Mesenchymal stem cell (in vitro differentiated cells and primary cell): ENCODE results near the gene USP22.
"Not testable (repeated sequence)": the region's sequence is repeated elsewhere in the genome, so short reads cannot be mapped to it uniquely, and the experiment has no call there.

Experiments used
- DNase-seq: peaks from one replicate; pipeline ENCODE4 v3.0.0-alpha.2; 2013
- H2AFZ ChIP-seq: one replicate; pipeline ENCODE4 v1.6.1; 2013; ENCODE audit warnings: low read depth, mild to moderate bottlenecking, control low read depth, inconsistent platforms, low read length, moderate library complexity
- H2AK5ac ChIP-seq: 2 replicates; pipeline ENCODE4 v1.6.1; 2013; ENCODE audit warnings: low read length, moderate library complexity, mild to moderate bottlenecking, inconsistent platforms; ENCODE audit not compliant: severe bottlenecking
- H2BK120ac ChIP-seq: one replicate; pipeline ENCODE4 v1.6.1; 2013; ENCODE audit warnings: low read depth, mild to moderate bottlenecking, inconsistent platforms, low read length, moderate library complexity
- H2BK12ac ChIP-seq, 2 experiments: one replicate each; pipeline ENCODE4 v1.6.1; 2013; ENCODE audit warnings: inconsistent platforms in 2 of 2, low read length in 2 of 2, mild to moderate bottlenecking in 2 of 2, moderate library complexity in 2 of 2, control low read depth in 1 of 2
- H2BK15ac ChIP-seq: one replicate; pipeline ENCODE4 v1.6.1; 2013; ENCODE audit warnings: mild to moderate bottlenecking, low read depth, inconsistent platforms; ENCODE audit not compliant: poor library complexity, severe bottlenecking
- H2BK5ac ChIP-seq: 2 replicates; pipeline ENCODE4 v1.6.1; 2013; ENCODE audit warnings: low read depth, mild to moderate bottlenecking, low read length, control low read depth, inconsistent platforms; ENCODE audit not compliant: poor library complexity, severe bottlenecking
- H3K14ac ChIP-seq, 2 experiments: one replicate each; pipeline ENCODE4 v1.6.1; 2013; ENCODE audit warnings: inconsistent platforms in 2 of 2, low read length in 2 of 2, control low read depth in 1 of 2, mild to moderate bottlenecking in 1 of 2, moderate library complexity in 1 of 2
- H3K18ac ChIP-seq, 2 experiments: one replicate each; pipeline ENCODE4 v1.6.1; 2013; ENCODE audit warnings: inconsistent platforms in 2 of 2, low read length in 2 of 2, control low read depth in 1 of 2, low read depth in 1 of 2, mild to moderate bottlenecking in 1 of 2
- H3K23ac ChIP-seq, 2 experiments: one replicate each; pipeline ENCODE4 v1.6.1; 2013; ENCODE audit warnings: inconsistent platforms in 2 of 2, low read length in 2 of 2, mild to moderate bottlenecking in 2 of 2, moderate library complexity in 2 of 2, control low read depth in 1 of 2
- H3K27ac ChIP-seq: 2 replicates; pipeline ENCODE4 v1.5.1; 2013; ENCODE audit warnings: mild to moderate bottlenecking, moderate library complexity, low read length, control low read depth, inconsistent platforms; ENCODE audit not compliant: poor library complexity, severe bottlenecking
- H3K27me3 ChIP-seq, 2 experiments: 2 replicates each; pipeline versions ENCODE4 v1.6.1 to v1.7.0; 2013; ENCODE audit warnings: low read length in 2 of 2, mild to moderate bottlenecking in 2 of 2, moderate library complexity in 2 of 2, control low read depth in 1 of 2, inconsistent platforms in 1 of 2; ENCODE audit not compliant: control insufficient read depth in 1 of 2, insufficient read depth in 1 of 2
- H3K36me3 ChIP-seq, 2 experiments: 2 replicates each; pipeline versions ENCODE4 v1.6.1 to v1.7.0; 2013; ENCODE audit warnings: low read length in 2 of 2, control low read depth in 1 of 2, inconsistent platforms in 1 of 2, low read depth in 1 of 2, mild to moderate bottlenecking in 1 of 2; ENCODE audit not compliant: insufficient read depth in 2 of 2, control insufficient read depth in 1 of 2
- H3K4ac ChIP-seq, 2 experiments: one replicate each; pipeline ENCODE4 v1.6.1; 2013; ENCODE audit warnings: inconsistent platforms in 2 of 2, low read length in 2 of 2, mild to moderate bottlenecking in 2 of 2, moderate library complexity in 2 of 2, control low read depth in 1 of 2, low read depth in 1 of 2
- H3K4me1 ChIP-seq: 2 replicates; pipeline ENCODE4 v1.6.1; 2013; ENCODE audit warnings: low read depth, low read length, control low read depth; ENCODE audit not compliant: control insufficient read depth, insufficient read depth
- H3K4me2 ChIP-seq: 2 replicates; pipeline ENCODE4 v1.6.1; 2013; ENCODE audit warnings: low read length, mild to moderate bottlenecking, inconsistent platforms; ENCODE audit not compliant: poor library complexity, severe bottlenecking
- H3K4me3 ChIP-seq, 2 experiments: 2 replicates each; pipeline versions ENCODE4 v1.5.1 to v1.7.0; 2013; ENCODE audit warnings: low read length in 2 of 2, mild to moderate bottlenecking in 2 of 2, control low read depth in 1 of 2, low read depth in 1 of 2; ENCODE audit not compliant: insufficient read depth in 1 of 2
- H3K79me1 ChIP-seq: replicated peaks from 2 replicates; pipeline ENCODE4 v1.6.1; 2013; ENCODE audit warnings: mild to moderate bottlenecking, control low read depth, low read length, inconsistent platforms; ENCODE audit not compliant: poor library complexity, severe bottlenecking
- H3K9ac ChIP-seq: 2 replicates; pipeline ENCODE4 v1.7.0; 2013; ENCODE audit warnings: mild to moderate bottlenecking, low read length, moderate library complexity
- H3K9me3 ChIP-seq: 2 replicates; pipeline ENCODE4 v1.7.0; 2013; ENCODE audit warnings: mild to moderate bottlenecking, low read length; ENCODE audit not compliant: control insufficient read depth
- H4K8ac ChIP-seq: one replicate; pipeline ENCODE4 v1.6.1; 2013; ENCODE audit warnings: inconsistent platforms, mild to moderate bottlenecking, low read length, moderate library complexity
- H4K91ac ChIP-seq: one replicate; pipeline ENCODE4 v1.6.1; 2013; ENCODE audit warnings: mild to moderate bottlenecking, low read length, inconsistent platforms
- WGBS: methylation state at CpG from one replicate; pipeline ENCODE4 v1.1.7; 2013; ENCODE audit warnings: mixed read lengths; 5-methylcytosine and 5-hydroxymethylcytosine counted together

The USP22 gene

GRCh38 chr17:20979007-20979791, 63.6 kb downstream of the USP22 start:
- 91% methylated on average over 9 of the region's 9 CpGs for WGBS
- H4K8ac ChIP-seq, H2BK120ac ChIP-seq, DNase-seq, H3K23ac ChIP-seq, H3K4me2 ChIP-seq, H2BK15ac ChIP-seq, H2AFZ ChIP-seq, H2BK5ac ChIP-seq, H2AK5ac ChIP-seq, H2BK12ac ChIP-seq, H3K9me3 ChIP-seq, H3K4me3 ChIP-seq, H3K18ac ChIP-seq, H3K27ac ChIP-seq, H3K14ac ChIP-seq, H3K4ac ChIP-seq, H3K4me1 ChIP-seq, H3K9ac ChIP-seq, H4K91ac ChIP-seq: not testable (repeated sequence)
- Histone ChIP-seq H3K79me1 (peaks cover 16% of the 10 kb centered on the region), H3K36me3 (peaks cover 0 to 48% of the 10 kb centered on the region in 2 experiments), H3K27me3 (peaks cover 0 to 40% of the 10 kb centered on the region in 2 experiments)

GRCh38 chr17:20977609-20978253, 65.1 kb downstream of the USP22 start:
- not testable (repeated sequence) for H2AK5ac ChIP-seq, H4K91ac ChIP-seq, H3K27ac ChIP-seq, H2BK12ac ChIP-seq, H3K9me3 ChIP-seq, H2BK15ac ChIP-seq, H2BK120ac ChIP-seq, H3K4me1 ChIP-seq, H2BK5ac ChIP-seq, DNase-seq, H3K4me3 ChIP-seq, H4K8ac ChIP-seq, H3K4ac ChIP-seq, H3K23ac ChIP-seq, H3K4me2 ChIP-seq, H3K9ac ChIP-seq, H3K14ac ChIP-seq, H2AFZ ChIP-seq, H3K18ac ChIP-seq
- peaks cover 0 to 37% of the 10 kb centered on the region in 2 experiments for H3K36me3 ChIP-seq
- 100% methylated on average over 7 of the region's 13 CpGs for WGBS
- H3K27me3 ChIP-seq, result peaks cover 0 to 40% of the 10 kb centered on the region in 2 experiments
- H3K79me1 ChIP-seq, result peaks cover 17% of the 10 kb centered on the region

GRCh38 chr17:20975566-20975965, 67.2 kb downstream of the USP22 start:
- DNase-seq, result no peak
- H2AK5ac ChIP-seq, result no peak overlapping the region
- H3K4me1 ChIP-seq, result no peaks in the 10 kb centered on the region
- no peak overlapping the region for H2BK15ac ChIP-seq
- no peaks in the 10 kb centered on the region for H3K9me3 ChIP-seq
- no peak overlapping the region for H4K8ac ChIP-seq
- no peak overlapping the region for H3K27ac ChIP-seq
- no peak overlapping the region for H3K18ac ChIP-seq
- H2BK12ac ChIP-seq, result no peak overlapping the region
- no peak overlapping the region for H3K14ac ChIP-seq
- peaks cover 0 to 30% of the 10 kb centered on the region in 2 experiments for H3K36me3 ChIP-seq
- no CpG with 5 or more reads among the region's 1 CpG for WGBS
- no peak overlapping the region for H3K23ac ChIP-seq
- H4K91ac ChIP-seq, result no peak overlapping the region
- peaks cover 22% of the 10 kb centered on the region for H3K79me1 ChIP-seq
- H2AFZ ChIP-seq, result no peak overlapping the region
- H3K4ac ChIP-seq, result no peak overlapping the region
- no peak overlapping the region for H3K4me3 ChIP-seq
- H3K4me2 ChIP-seq, result no peak overlapping the region
- H3K9ac ChIP-seq, result no peak overlapping the region
- no peak overlapping the region for H2BK5ac ChIP-seq
- H2BK120ac ChIP-seq, result no peak overlapping the region
- H3K27me3 ChIP-seq, result peaks cover 0 to 32% of the 10 kb centered on the region in 2 experiments

GRCh38 chr17:20970329-20970728, 72.5 kb downstream of the USP22 start:
- WGBS, result 79% methylated on average over 4 of the region's 4 CpGs
- Histone ChIP-seq H3K4ac (no peak overlapping the region), H3K23ac (no peak overlapping the region), H3K27ac (no peak overlapping the region), H3K18ac (no peak overlapping the region), H3K36me3 (peaks cover 0 to 32% of the 10 kb centered on the region in 2 experiments), H2AK5ac (no peak overlapping the region), H3K9me3 (no peaks in the 10 kb centered on the region), H2BK12ac (no peak overlapping the region), H4K8ac (no peak overlapping the region), H3K14ac (no peak overlapping the region), H4K91ac (no peak overlapping the region), H3K79me1 (peaks cover 18% of the 10 kb centered on the region), H2AFZ (no peak overlapping the region), H2BK120ac (no peak overlapping the region), H3K4me1 (peaks cover 3% of the 10 kb centered on the region), H3K4me2 (no peak overlapping the region), H3K4me3 (no peak overlapping the region), H2BK5ac (no peak overlapping the region), H3K9ac (no peak overlapping the region), H2BK15ac (no peak overlapping the region), H3K27me3 (peaks cover 0 to 10% of the 10 kb centered on the region in 2 experiments)
- no peak for DNase-seq
